Mesodermal cell (in vitro differentiated cells): ENCODE results near the gene SPATA13.

Experiments
- H3K27ac ChIP-seq: 2 replicates; pipeline ENCODE4 v1.7.0; 2013; ENCODE audit warnings: mild to moderate bottlenecking, low read depth, low read length, moderate library complexity; ENCODE audit not compliant: severe bottlenecking
- H3K36me3 ChIP-seq: 2 replicates; pipeline ENCODE4 v1.7.1; 2013; ENCODE audit warnings: mild to moderate bottlenecking, low read length, moderate library complexity; ENCODE audit not compliant: control insufficient read depth, insufficient read depth
- H3K4me1 ChIP-seq: one replicate; pipeline ENCODE4 v1.7.1; 2013; ENCODE audit warnings: mild to moderate bottlenecking, low read length; ENCODE audit not compliant: insufficient read depth, control insufficient read depth, poor library complexity, severe bottlenecking
- H3K4me3 ChIP-seq: 2 replicates; pipeline ENCODE4 v1.7.0; 2013; ENCODE audit warnings: low read length, control low read depth, mild to moderate bottlenecking; ENCODE audit not compliant: insufficient read depth, poor library complexity, severe bottlenecking; ENCODE audit errors: extremely low read depth
- H3K9me3 ChIP-seq: 2 replicates; pipeline ENCODE4 v1.7.1; 2013; ENCODE audit warnings: mild to moderate bottlenecking, low read length, moderate library complexity; ENCODE audit not compliant: control insufficient read depth
- WGBS, 2 experiments: methylation state at CpG; one replicate each; pipeline ENCODE4 v1.1.5; 2013; ENCODE audit warnings: missing lambda C conversion rate in 2 of 2; ENCODE audit not compliant: insufficient coverage in 2 of 2; 5-methylcytosine and 5-hydroxymethylcytosine counted together

Gene SPATA13

GRCh38 chr13:24181991-24182702 lies 21.6 kb downstream of the SPATA13 start:
- Histone ChIP-seq H3K27ac (no peak overlapping the region), H3K4me1 (peaks cover 5% of the 10 kb centered on the region), H3K36me3 (peaks cover 6% of the 10 kb centered on the region), H3K9me3 (no peaks in the 10 kb centered on the region), H3K4me3 (no peak overlapping the region)
- WGBS, 2 experiments, result 100% methylated on average over 1 to 3 of the region's 4 CpGs

GRCh38 chr13:24182703-24183081 lies 22.2 kb downstream of the SPATA13 start:
- WGBS, 2 experiments, result 100% methylated on average over 1 of the region's 3 CpGs; no CpG with 5 or more reads in 1 of the 2 experiments

GRCh38 chr13:24183741-24184182 lies 23.2 kb downstream of the SPATA13 start:
- no peak overlapping the region for H3K27ac ChIP-seq
- H3K9me3 ChIP-seq, result peaks cover under 1% of the 10 kb centered on the region
- no peak overlapping the region for H3K4me3 ChIP-seq
- H3K4me1 ChIP-seq, result peaks cover 5% of the 10 kb centered on the region
- H3K36me3 ChIP-seq, result peaks cover 6% of the 10 kb centered on the region
- 94 to 98% methylated on average over 5 to 8 of the region's 9 CpGs for WGBS, 2 experiments

More at GRCh38 chr13:24182703-24183081, 22.2 kb downstream of the SPATA13 start:
- Histone ChIP-seq H3K4me3 (no peak overlapping the region), H3K36me3 (peaks cover 6% of the 10 kb centered on the region), H3K4me1 (peaks cover 5% of the 10 kb centered on the region), H3K9me3 (no peaks in the 10 kb centered on the region), H3K27ac (no peak overlapping the region)

GRCh38 chr13:24184265-24184841 lies 23.8 kb downstream of the SPATA13 start:
- Histone ChIP-seq H3K9me3 (peaks cover 5% of the 10 kb centered on the region), H3K4me3 (no peak overlapping the region), H3K36me3 (peaks cover 6% of the 10 kb centered on the region), H3K27ac (no peak overlapping the region), H3K4me1 (peaks cover 5% of the 10 kb centered on the region)
- WGBS, 2 experiments, result 89% methylated on average over 1 of the region's 4 CpGs; no CpG with 5 or more reads in 1 of the 2 experiments

- Histone ChIP-seq H3K36me3 (peaks cover 6% of the 10 kb centered on the region), H3K9me3 (peaks cover 5% of the 10 kb centered on the region), H3K27ac (no peak overlapping the region), H3K4me1 (peaks cover 5% of the 10 kb centered on the region), H3K4me3 (no peak overlapping the region)
- 88 to 93% methylated on average over 10 of the region's 11 CpGs for WGBS, 2 experiments
Observed at GRCh38 chr13:24184882-24185281, 24.4 kb downstream of the SPATA13 start.

- Histone ChIP-seq H3K9me3 (peaks cover 5% of the 10 kb centered on the region), H3K4me1 (peaks cover 5% of the 10 kb centered on the region), H3K4me3 (no peak overlapping the region), H3K27ac (no peak overlapping the region), H3K36me3 (peaks cover 10% of the 10 kb centered on the region)
- WGBS, 2 experiments, result 83 to 94% methylated on average over 2 to 3 of the region's 7 CpGs
Observed at GRCh38 chr13:24185591-24186232, 25.2 kb downstream of the SPATA13 start.

GRCh38 chr13:24187185-24187584 lies 26.7 kb downstream of the SPATA13 start:
- Histone ChIP-seq H3K4me1 (peaks cover 11% of the 10 kb centered on the region), H3K9me3 (peaks cover 5% of the 10 kb centered on the region), H3K36me3 (peaks cover 10% of the 10 kb centered on the region), H3K4me3 (no peak overlapping the region), H3K27ac (peak overlapping the region; percentile 29)
- WGBS, 2 experiments, result 100% methylated on average over 3 of the region's 7 CpGs

GRCh38 chr13:24192057-24192810 lies 31.7 kb downstream of the SPATA13 start:
- H3K4me1 ChIP-seq, result peaks cover 12% of the 10 kb centered on the region
- H3K9me3 ChIP-seq, result peaks cover 5% of the 10 kb centered on the region
- H3K27ac ChIP-seq, result peak overlapping the region; percentile 45
- H3K36me3 ChIP-seq, result peaks cover 6% of the 10 kb centered on the region
- 86 to 89% methylated on average over 2 to 6 of the region's 6 CpGs for WGBS, 2 experiments
- H3K4me3 ChIP-seq, result no peak overlapping the region

- Histone ChIP-seq H3K27ac (no peak overlapping the region), H3K36me3 (peaks cover 6% of the 10 kb centered on the region), H3K4me1 (peaks cover 12% of the 10 kb centered on the region), H3K9me3 (peaks cover 5% of the 10 kb centered on the region), H3K4me3 (no peak overlapping the region)
- 100% methylated on average over 1 of the region's 1 CpG; no CpG with 5 or more reads in 1 of the 2 experiments for WGBS, 2 experiments
Observed at GRCh38 chr13:24192811-24193162, 32.3 kb downstream of the SPATA13 start.

- no peak overlapping the region for H3K27ac ChIP-seq
- peaks cover 11% of the 10 kb centered on the region for H3K36me3 ChIP-seq
- no peaks in the 10 kb centered on the region for H3K9me3 ChIP-seq
- H3K4me3 ChIP-seq, result no peak overlapping the region
- peaks cover 12% of the 10 kb centered on the region for H3K4me1 ChIP-seq
- WGBS, 2 experiments, result 91 to 93% methylated on average over 4 to 6 of the region's 8 CpGs
Observed at GRCh38 chr13:24194447-24194846, 33.9 kb downstream of the SPATA13 start.
